Mucosa of descending colon (tissue), 3 donors: ENCODE data around the gene GPR155. TPM values are rescaled to one million over a fixed set of nuclear protein-coding genes. Genes with fewer than 3 reads are reported as not detected.

Experiments used
- ATAC-seq: fragments of 200-7000 bp; cut with Tn5 transposase; one replicate; pipeline ENCODE4 v1.9.1; 2020; ENCODE audit warnings: mild to moderate bottlenecking, moderate library complexity
- DNase-seq, 3 donors: peaks; one replicate each; pipeline ENCODE4 v3.0.0-alpha.2; 2020
- H3K36me3 ChIP-seq: fragments of 200-600 bp; one replicate; pipeline ENCODE4 v1.8.0; 2021; ENCODE audit warnings: low read depth, mild to moderate bottlenecking
- H3K4me1 ChIP-seq: fragments of 200-600 bp; one replicate; pipeline ENCODE4 v1.8.0; 2021; ENCODE audit warnings: low read depth, mild to moderate bottlenecking
- H3K4me3 ChIP-seq: fragments of 200-600 bp; one replicate; pipeline ENCODE4 v1.8.0; 2021; ENCODE audit warnings: mild to moderate bottlenecking
- H3K9me3 ChIP-seq: fragments of 200-600 bp; one replicate; pipeline ENCODE4 v1.8.0; 2021; ENCODE audit warnings: mild to moderate bottlenecking
- CTCF ChIP-seq: fragments of 200-600 bp; IDR thresholded peaks from one replicate; pipeline ENCODE4 v1.8.0; 2022; ENCODE audit warnings: antibody characterized with exemption, mild to moderate bottlenecking
- intact Hi-C, 2 donors: fragments of 100-400 bp; cut with DNase I in 1 of 2; cut with micrococcal nuclease in 1 of 2; formaldehyde crosslinking; loops; one replicate each; pipeline versions ENCODE4 v1.11.0 to v1.11.1; 2022; cut with DNase I, micrococcal nuclease
- total RNA-seq, 3 donors: library from RNA; stranded (reverse); fragmentation: NEBNext Ultra II Directional in 2 of 3; extraction: Animal tissue kit (Norgen Biotek cat#: 25700) in 2 of 3; gene quantifications; one replicate each; pipeline versions ENCODE4 v1.2.1 to v1.2.4, GENCODE V29; 2021 to 2023
- donor health status: DM: no; HTN: no; CAD: no; lungs with moderate emphysema.
- donor health status: DM: no; HTN: no; CAD: no.
- donor health status: DM: no; HTN: yes; CAD: no.

GPR155 gene
- total RNA-seq, 3 donors from 2014 or later: 4.7 to 15.6 (median 6.8) TPM

GRCh38 chr2:174484573-174484972, 2.3 kb downstream of the GPR155 start:
- Histone ChIP-seq H3K36me3 (no peaks in the 10 kb centered on the region), H3K4me1 (no peaks in the 10 kb centered on the region), H3K9me3 (no peaks in the 10 kb centered on the region), H3K4me3 (no peak overlapping the region)
- no peak for DNase-seq
- no peak for ATAC-seq
- no peak for TF ChIP-seq CTCF
- intact Hi-C loops: no loop called here

- DNase-seq: no peak
- no peaks in the 10 kb centered on the region for H3K9me3 ChIP-seq
- intact Hi-C loops: no loop called here
- no peaks in the 10 kb centered on the region for H3K4me1 ChIP-seq
- ATAC-seq: no peak
- no peak overlapping the region for H3K4me3 ChIP-seq
- no peaks in the 10 kb centered on the region for H3K36me3 ChIP-seq
- TF ChIP-seq CTCF: no peak
These were observed 4.0 kb downstream of the GPR155 start for GRCh38 chr2:174482854-174483253.

DNA sequence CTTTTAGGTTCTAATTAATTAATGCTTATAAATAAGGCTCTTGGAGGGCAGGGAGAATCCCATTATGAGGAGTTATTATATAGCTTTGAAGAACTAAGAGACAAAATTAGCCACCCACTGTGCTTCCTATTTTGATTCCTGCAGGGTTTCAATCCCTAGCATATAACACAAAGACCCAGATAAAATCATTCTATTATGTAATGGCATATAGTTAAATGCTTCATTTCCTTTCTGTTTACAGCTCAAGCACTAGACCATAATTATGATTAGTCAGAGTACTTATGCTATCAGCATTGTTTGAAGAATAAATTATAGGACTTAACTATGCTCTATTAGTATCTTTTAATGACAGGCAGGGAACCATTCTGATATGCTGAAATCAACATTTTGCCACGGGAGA, 9.1 kb downstream of the GPR155 start:
- Histone ChIP-seq H3K4me1 (no peaks in the 10 kb centered on the region), H3K4me3 (no peak overlapping the region), H3K36me3 (no peaks in the 10 kb centered on the region), H3K9me3 (no peaks in the 10 kb centered on the region)
- ATAC-seq (no peak), DNase-seq (no peak)
- no peak for TF ChIP-seq CTCF
- intact Hi-C loops: no loop called here

GRCh38 chr2:174473796-174474195, 13.0 kb downstream of the GPR155 start:
- Histone ChIP-seq H3K4me1 (no peaks in the 10 kb centered on the region), H3K4me3 (no peak overlapping the region), H3K9me3 (no peaks in the 10 kb centered on the region), H3K36me3 (no peaks in the 10 kb centered on the region)
- no peak for ATAC-seq
- intact Hi-C loops: no loop called here
- no peak for TF ChIP-seq CTCF
- no peak for DNase-seq

DNA sequence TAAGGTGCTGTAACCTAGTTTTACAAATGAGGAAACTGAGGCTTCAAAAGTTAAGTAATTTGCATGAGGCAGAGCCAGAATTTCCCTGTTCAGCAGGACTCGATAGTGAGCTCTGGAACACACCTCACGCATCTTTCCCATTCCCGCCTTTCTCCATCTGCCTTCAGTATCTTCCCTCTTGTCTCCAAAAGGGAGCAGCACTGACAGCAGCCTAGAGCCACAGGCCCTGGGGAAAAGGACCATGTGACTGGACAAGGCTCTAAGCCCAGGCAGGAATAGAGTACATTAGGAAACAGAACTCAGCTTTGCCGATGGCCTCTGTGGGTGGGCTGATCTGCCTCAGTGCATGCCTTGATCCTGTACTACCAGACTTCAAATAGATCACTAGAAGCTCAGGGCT, 21.5 kb downstream of the GPR155 start:
- H3K36me3 ChIP-seq: no peaks in the 10 kb centered on the region
- no peak for ATAC-seq
- no peaks in the 10 kb centered on the region for H3K4me1 ChIP-seq
- intact Hi-C loops: loop anchor here in 1 of 2 donors (5.0 kb wide), 1 partner anchor 222 kb away; no protein-coding TSS in a partner anchor
- H3K9me3 ChIP-seq: no peaks in the 10 kb centered on the region
- TF ChIP-seq CTCF: no peak
- no peak overlapping the region for H3K4me3 ChIP-seq
- DNase-seq: no peak

DNA sequence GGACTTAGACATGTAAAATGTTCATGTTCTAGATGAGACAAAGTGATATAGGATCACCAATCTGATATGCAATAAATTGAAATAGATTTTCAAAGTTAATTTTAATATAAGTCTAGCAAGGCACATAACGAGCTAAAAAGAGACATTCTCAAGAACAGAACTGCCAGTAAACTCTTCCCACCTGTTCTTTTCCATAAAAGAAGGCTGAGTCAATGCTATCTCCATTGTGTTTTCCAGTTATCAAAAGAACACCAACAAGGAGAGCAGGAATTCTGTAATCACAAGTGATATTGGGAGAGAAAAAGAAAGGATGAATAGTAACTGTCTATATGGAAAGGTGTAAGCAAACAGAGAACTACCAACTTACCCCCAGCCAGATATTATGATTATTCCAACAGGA, 25.6 kb downstream of the GPR155 start:
- DNase-seq: no peak
- intact Hi-C loops: loop anchor here in 1 of 2 donors (5.0 kb wide), 1 partner anchor 226 kb away; no protein-coding TSS in a partner anchor
- ATAC-seq: no peak

More for the DNA sequence above, 25.6 kb downstream of the GPR155 start:
- H3K4me3 ChIP-seq: no peak overlapping the region
- no peaks in the 10 kb centered on the region for H3K4me1 ChIP-seq
- TF ChIP-seq CTCF: no peak
- H3K9me3 ChIP-seq: no peaks in the 10 kb centered on the region
- no peaks in the 10 kb centered on the region for H3K36me3 ChIP-seq
